Left kidney (tissue), 2 donors: ENCODE data around the gene APRT. TPM values are rescaled to one million over a fixed set of nuclear protein-coding genes. Genes with fewer than 3 reads are reported as not detected.
A peak's percentile ranks its signal among the peaks of the same experiment; 100 is the strongest.

Experiments
- DNase-seq: peaks from one replicate; pipeline ENCODE4 v3.0.0-alpha.2; 2013
- polyA plus RNA-seq: library from polyadenylated mRNA; unstranded; fragments of 120-200 nt; gene quantifications from one replicate; pipeline ENCODE4 v1.2.1, GENCODE V29; 2013; ENCODE audit not compliant: insufficient read length

The APRT gene
- polyA plus RNA-seq, 1 donor, result 72.3 TPM

DNA sequence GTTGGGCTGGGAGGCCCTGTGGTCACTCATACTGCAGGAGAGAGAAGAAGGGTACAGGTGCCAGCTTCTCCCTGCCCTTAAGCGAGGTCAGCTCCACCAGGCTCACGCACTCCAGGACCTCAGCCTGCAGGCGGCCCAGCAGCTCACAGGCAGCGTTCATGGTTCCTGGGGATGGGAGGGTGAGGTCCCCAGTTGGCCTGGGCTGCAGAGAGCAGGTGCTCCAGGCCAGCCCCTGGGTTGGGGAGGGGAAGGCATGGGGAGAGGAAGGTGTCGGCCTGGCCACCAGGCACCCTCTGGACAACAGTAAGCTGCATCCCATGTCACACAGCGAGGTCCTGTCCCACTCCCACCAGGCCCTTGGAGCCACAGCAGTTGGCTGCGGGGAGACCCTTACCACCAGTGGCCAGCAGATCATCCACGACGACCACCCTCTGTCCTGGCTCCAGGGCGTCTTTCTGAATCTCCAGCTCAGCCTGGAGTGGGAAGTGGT is 2.0 kb downstream of the APRT start:
- DNase-seq, result no peak

DNA sequence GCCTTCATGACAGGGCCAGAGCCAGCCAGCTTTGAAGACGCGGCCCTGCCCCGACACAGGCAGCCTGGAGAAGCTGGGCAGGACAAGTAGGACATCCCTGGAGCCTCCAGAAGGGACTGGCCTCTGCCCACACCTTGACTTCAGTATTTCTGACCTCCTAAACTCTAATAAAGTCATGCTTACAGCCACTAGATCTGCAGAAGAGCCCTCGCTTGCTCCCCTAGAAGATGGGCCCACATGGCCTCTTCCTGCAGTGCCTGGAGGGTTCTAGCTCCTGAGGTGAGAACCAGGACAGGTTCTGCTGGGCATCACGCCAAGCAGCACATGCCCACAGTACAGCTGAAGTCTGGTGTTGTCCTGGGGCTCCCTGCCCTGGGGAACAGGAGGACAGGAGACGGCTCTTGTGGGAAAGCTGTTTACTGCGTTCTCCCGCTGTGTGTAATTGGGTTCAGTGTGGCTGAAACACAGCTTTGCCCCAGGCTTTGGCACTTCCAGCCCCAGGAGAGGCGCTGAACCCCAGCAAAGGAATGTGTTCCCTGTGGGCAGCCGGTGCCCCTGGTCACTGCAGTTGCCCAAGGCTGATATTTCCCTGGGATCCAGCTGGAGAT is 2.6 kb downstream of the APRT start:
- DNase-seq, result no peak

DNA sequence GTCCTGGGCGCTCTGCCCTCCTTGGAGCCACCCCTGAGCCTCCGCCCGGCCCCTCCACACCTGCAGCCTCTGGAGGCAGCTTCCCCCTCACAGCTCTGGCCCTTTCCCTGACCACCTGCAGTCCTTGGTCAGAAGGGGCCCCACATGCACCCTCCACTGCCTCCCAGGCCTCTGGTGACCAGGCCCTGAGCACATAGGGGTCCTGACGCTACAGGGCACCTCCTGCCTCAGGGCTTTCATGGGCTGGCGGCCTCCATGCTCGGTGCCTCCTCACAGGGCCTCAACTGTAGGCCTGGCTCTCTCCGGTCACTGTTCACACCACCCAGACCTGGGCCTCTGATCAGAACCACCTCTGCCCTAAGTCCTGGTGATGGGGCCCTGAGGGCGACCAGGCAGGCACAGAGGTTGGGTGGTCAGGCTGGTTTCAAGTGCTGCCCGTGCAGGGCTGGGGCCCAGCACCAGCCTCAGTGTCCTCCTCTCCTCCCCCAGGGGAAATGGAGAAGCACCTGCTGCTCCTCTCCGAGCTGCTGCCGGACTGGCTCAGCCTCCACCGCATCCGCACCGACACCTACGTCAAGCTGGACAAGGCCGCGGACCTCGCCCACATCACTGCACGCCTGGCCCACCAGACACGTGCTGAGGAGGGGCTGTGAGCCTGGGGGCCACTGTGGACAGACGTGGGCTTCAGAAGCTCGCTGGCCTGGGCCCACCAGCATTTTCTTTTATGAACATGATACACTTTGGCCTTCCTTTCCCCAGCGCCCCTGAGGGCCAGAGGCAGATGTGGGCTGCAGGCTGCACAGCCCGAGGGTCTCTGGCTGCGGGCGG is 3.9 kb downstream of the APRT start:
- no peak for DNase-seq

DNA sequence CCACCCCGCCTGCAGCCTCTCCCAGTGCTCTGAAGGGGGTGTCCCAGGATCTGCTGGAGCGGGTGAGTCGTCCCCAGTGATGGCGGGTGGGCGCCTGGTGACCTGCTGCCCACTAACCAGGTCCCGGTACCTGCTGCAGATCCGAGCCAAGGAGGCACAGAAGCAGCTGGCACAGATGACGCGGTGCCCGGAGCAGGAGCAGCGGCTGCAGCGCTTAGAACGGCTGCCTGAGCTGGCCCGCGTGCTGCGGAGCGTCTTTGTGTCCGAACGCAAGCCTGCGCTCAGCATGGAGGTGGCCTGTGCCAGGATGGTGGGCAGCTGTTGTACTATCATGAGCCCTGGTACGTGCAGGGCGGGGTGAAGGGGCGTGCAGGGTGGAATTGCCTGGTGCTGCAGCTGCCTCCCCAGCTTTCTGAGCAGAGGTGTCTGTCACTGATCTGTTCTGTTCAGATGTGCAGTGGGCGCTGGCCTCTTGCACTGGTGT is 4.5 kb downstream of the APRT start:
- no peak for DNase-seq

DNA sequence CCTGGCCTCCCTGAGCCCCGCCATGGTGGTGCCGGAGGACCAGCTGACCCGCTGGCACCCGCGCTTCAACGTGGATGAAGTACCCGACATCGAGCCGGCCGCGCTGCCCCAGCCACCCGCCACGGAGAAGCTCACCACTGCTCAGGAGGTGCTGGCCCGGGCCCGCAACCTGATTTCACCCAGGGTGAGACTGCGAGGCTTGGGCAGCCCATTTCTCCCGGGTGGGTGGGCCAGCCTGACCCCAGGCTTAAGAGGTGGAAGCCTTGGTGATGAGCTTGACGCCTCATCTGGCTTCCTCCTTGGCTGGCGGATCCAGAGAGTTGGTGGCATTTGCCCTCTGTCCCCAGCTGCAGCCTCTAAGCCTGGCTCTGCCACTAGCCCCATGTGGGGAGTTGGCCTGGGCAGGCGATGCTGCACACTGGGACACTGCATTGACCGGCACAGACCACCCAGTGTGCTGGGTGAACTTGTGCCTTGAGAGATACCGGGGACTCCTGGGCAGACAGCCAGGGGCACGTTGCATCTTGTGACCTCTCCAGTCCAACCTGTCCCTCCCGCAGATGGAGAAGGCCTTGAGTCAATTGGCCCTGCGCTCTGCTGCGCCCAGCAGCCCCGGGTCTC is 5.1 kb downstream of the APRT start:
- no peak for DNase-seq

DNA sequence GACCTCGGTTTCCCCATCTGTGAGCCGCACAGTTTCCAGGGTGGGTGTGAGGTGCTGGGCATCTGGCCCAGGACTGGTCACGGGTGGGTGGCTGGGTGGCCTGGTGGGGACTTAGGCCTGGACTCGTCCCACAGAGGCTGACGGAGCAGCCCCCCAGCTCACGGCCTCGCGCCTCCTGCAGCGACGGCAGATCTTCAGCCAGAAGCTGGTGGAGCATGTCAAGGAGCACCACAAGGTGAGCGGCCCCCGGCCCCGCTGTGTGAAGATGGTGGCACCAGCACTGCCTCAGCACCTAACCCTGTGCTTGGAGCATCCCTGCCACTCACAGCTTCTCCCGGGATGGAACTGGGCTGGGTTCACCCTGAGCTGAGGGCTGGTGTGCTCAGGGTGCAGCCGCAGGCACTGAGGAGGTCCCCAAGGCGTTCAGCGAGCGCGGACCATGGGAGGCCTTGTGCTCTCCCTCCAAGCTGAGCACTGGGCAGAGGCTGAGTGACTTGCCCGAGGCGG is 5.8 kb downstream of the APRT start:
- no peak for DNase-seq

DNA sequence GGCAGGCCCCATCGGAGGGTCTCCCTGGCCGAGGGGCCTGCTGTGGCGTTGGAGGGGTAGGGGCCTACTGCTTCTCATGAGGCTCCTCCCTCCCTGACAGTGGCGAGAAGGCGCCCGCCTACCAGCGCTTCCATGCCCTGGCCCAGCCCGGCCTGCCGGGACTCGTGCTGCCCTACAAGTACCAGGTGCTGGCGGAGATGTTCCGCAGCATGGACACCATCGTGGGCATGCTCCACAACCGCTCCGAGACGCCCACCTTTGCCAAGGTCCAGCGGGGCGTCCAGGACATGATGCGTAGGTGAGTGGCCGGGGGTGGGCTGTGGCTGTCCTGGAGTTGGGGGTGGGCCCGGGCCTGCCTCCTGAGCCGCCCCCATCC is 6.4 kb downstream of the APRT start:
- no peak for DNase-seq

DNA sequence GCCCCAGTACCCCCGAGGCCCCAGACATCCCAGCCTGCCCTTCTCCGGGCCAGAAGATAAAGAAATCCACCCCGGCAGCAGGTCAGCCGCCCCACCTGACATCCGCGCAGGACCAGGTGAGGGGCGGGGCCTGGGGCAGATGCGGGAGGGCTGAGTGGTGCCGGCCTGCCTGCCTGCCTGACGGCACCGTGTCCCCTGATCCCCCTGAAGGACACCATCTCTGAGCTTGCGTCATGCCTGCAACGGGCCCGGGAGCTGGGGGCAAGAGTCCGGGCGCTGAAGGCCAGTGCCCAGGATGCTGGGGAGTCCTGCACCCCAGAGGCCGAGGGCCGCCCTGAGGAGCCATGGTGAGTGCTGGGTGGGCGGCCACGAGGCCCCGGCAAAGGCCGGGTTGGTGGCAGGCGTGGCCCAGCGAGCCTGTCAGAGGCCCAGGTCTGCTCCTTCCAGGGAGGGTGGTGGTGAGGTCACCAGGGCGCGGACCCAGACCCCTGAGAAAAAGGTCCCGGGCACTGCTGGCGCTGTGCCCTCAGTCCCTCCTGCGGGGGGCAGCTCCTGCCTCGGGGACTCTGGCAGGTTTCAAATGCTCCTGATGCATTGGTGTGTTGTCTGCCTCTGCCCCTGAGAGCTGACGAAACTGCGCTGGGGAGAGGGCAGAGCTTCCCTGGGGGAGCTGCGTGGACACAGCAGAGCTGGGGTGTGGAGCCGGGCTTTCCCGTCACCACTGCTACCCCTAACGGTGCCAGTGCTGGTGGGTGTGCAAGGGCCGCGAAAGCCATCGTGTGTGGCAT is 7.0 kb downstream of the APRT start:
- DNase-seq, result no peak

DNA sequence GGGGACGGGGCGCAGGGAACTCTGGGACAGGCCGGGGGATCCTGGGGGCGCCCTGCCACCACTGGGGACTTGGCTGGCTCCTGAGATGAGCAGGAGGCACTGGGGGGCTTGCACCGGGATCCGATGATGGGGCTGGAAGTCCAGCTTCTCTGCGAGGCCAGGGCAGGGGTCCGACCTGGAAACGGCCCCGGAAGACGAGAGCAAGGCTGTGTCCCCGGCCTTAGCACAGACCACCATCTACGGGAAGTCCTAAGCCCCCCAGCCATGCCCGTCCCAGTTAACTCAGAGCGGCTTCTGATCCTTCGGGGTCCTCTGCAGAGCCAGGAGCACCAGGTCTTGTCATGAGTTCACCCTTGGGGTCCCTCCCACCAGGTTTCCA is 7.6 kb downstream of the APRT start:
- DNase-seq, result no peak

DNA sequence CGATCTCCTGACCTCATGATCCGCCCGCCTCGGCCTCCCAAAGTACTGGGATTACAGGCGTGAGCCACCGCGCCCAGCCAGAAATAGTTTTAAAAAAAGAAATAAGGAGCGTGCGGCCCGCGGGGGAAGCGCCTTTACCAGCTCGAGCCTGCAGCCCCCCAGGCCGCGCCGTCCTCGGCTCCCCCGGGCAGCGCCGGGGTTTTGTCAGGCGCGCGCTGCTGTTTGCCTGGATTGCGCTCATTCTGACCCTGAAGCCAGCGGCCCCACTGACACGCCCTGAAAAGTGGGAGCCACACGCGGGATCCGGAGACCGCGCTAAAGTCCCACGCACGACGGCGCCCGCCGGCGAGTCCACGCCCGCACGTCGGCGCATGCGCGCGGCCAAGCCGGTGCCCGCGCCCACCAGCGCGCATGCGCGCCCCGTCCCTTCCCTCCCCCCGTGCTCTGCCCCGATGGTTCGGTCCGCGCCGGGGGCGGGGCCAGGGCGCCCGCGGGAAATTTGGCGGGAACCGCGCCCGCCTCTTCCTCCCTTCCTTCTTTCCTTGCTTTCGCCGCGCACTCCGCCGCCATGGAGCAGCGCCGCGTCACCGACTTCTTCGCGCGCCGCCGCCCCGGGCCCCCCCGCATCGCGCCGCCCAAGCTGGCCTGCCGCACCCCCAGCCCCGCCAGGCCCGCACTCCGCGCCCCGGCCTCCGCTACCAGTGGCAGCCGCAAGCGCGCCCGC is 8.3 kb downstream of the APRT start, which contains the start of gene CDT1:
Gene CDT1, plus strand, starts transcription at position 526 of the 724 bp plus-strand sequence. Its CDS starts 43 bp downstream, at position 569.
- peak; percentile 74 for DNase-seq

DNA sequence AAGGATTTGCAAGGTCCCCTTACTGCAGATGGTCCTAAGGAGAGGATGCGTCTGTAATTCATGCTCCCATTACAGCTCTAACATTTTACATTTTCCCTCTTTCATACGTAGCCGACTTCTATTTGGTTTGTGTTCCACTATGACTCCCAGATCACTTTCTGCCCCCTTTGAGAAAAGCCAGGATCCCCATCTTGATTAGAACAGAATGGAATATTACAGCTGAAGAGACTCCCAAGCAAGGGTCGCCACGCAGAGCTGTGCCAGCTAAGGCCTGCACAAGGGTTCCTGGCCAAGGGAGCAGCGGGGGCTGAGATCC is 11.5 kb downstream of the APRT start:
- DNase-seq, result no peak

DNA sequence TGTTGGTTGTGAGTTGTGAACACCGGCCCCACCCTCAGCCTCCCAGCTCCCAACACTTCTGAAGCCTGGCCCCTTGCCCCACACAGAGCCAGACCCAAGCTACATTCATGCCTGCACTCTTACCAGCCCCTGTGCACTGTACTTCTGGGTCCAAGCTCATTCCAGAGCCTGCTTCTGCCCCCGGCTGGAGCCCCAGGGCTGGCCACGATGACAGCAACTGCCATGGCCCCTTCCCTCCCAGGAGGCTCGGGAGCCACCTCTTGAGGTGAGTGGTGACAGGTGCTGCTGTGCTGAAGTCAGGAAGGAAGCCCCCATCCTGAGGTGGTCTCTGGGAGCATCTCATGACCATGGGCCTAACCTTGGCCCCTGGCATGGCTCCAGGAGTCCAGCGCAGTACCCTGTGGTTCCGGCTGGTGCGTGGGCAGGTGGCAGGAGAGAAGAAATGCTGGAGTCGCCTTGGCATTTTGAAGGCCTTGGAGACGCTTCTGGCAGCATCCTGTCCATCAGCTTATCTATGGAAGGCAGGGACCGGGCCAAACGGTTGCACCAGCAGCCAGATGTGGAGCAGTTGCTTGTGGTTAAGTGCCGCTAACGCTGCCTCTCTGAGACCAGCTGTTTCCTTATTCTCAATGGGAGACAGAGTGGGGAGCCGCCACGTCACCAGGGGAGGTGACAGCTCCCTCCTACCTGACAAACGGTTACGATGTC is 12.0 kb downstream of the APRT start:
- no peak for DNase-seq

DNA sequence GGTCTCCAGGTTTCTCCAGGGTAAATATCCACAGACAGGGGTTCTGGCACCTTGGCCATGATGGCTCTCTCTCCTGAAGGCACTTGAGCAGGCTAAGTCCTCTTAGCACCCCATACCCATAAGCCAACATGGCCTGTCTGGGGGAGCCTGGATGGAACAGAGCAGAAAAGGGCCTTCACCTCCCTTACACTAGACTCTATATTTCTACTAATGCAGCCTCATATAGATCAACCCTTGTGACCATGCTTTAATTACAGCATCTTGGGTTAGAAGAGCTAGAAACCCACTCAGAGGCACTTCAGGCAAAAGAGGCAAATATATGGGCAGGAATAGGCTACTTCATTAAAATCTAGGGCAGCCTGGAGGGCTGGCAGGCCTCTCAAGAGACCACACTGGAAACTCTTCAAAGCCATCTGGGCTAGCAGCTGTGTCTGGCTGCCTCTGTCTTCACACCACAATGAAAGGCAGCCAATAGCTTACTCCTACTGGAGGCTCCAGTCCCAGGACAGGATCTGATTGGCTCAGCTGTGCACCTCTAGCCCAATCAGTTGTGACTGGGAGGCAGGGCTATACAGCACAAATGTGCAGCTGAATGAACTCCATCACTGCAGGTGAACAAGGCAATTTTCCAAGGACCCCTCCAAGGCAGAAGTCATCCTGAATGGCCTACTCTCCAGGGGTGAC is 12.8 kb downstream of the APRT start:
- no peak for DNase-seq

DNA sequence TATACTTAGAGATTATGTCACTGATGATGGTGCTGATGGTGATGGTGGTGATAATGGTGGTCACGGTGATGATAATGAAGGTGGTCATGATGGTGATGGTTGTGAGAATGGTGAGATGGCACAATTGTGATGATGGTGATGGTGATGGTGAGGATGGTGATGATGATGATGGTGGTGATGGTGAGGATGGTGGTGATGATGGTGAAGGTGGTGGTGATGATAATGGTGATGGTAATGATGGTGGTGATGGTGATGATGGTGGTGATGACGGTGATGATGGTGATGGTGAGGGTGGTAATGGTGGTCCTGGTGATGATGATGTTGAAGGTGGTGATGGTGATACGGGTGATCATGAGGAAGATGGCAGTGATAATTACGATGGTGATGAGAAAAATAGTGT is 13.7 kb downstream of the APRT start:
- no peak for DNase-seq

DNA sequence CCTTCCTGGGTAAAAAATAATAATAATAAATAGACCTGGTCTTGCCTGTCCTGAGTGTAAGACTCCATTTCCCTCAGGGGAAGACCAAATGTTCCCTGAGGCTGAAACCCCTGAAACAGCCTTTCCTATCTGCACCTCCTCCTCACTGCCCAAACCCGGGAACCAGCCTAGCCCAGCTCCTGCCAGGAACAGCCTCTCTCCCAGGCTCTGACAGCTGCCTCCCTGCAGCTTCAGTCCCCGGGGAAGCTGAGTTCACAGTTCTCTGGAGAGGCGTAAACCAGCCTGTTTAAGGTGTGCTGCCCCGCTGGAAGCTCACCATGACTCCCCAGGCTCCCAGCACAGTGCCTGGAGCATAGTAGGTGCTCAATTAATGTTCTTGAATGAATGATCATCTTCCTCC is 15.4 kb downstream of the APRT start:
- no peak for DNase-seq

DNA sequence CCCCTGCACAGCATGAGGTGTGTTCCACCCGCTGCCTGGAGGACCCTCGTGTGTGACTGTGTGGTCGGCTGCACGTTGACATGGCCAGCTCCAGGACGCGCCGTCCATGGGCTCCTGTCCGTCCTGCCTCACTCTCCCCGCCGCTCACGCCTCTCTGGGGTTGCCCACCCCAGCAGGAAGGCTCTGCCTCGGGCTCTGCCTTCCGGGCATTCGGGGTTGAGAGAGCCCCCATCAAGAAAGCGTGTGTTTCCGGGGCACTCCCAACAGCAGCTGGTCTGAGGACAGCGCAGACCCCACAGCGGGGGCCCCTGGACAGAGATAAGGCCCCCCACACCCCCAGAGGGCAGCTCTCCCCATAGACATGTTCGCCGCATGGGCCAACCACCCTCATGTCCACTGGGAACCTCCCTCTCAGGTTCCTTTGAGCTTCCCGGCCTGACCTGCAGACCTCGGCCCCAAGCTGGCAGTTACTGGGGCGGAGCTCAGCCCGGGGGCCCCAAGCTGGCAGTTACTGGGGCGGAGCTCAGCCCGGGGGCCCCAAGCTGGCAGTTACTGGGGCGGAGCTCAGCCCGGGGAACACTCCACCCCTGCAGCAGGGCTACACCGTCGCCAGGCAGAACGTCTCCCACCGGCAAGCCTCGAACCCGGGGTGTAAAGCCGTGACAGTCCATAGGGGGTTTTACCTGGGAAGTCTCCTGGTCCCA is 18.3 kb downstream of the APRT start:
- no peak for DNase-seq

DNA sequence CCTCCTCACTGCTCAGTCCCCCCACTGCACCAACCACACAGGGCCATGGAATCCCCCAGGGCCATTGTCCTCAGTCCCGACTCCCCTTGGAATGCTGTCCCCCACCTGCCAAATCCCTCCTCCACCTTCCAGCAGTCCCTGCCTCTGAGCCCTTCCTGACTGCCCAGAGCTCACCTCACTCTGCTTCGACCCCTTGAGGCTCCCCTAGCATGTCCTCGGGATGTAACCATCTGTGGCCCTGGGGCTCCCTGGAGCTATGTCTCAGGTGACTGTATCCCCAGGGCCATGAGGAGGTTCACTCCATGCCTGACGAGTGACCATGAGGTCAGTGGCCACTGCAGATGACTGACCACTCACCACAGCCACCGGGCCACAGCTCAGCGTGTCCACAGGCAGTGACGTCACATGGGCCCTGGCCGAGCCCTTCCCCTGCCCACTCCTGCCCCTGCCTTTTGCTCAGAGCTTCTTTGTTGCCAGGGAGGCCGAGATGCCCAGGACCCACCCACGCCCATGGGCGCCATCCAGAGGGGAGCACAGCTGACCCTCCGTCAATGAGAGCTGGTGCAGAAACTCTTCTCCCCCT is 19.0 kb downstream of the APRT start:
- no peak for DNase-seq

DNA sequence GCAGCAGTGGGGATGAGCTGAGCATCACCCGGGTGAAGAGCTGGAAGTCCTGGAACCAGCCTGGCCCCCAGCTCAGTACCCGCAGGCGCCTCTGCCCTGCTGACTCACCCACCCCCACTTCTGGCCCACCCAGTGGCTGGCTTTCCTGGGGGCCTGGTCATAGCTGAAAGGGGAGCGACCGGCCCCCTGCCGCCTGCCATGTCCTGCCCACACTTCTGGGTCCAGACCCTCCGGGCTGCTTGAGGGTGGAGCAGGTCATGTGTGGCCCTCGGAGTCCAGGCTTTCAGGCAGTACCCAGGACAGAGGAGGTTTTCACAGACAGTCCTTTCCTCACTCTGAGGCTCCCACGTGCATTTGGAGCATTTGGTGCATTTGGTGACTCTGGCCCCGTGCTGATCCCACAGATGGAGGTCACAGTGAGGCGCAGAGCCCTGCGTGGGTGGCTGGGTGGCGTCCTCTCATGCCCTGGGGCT is 19.6 kb downstream of the APRT start:
- DNase-seq, result no peak
